ENCODE results near the gene STON2.

DNA sequence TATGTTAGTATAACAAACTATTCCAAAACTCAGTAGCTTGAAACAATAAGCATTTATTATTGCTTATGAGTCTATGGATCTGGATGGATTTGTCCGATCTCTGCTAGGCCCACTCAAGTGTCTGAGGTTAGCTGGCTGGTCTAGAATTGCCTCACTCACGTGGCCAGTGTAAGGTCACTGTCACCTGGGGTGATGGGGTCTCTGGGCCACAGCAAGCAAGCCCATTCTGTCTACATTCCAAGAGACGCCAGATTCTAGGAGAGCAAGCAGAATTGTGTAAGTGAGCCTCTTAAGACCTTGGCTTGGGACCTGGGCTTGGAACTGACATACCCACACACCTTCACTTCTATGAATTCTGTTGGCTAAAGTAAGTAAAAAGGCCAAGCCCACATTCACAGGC is 80.2 kb downstream of the STON2 start:
- TF ChIP-seq POLR2A (IDR thresholded peaks at IDR 0.05; ENCODE audit: low read length) (no peak), GATA1 (IDR thresholded peaks at IDR 0.05; ENCODE audit: low read depth, low read length) (no peak)
